Activated T-helper 17 cell treated with anti-CD3 and anti-CD28 coated beads, Interleukin-2, amount 50 U/mL, for 72 hours (primary cell): Measurements from ENCODE around the gene PPP1R9B. TPM values are rescaled to one million over a fixed set of nuclear protein-coding genes. Genes with fewer than 3 reads are reported as not detected.

Experiments
- ATAC-seq: fragments of 150-1000 bp; cut with Tn5 transposase; replicated peaks from 2 replicates; pipeline ENCODE4 v1.10.0; 2021; ENCODE audit warnings: mild to moderate bottlenecking, moderate library complexity
- H3K27ac Mint-ChIP-seq: one replicate; pipeline ENCODE4 v1.8.0; 2022; ENCODE audit warnings: mixed read lengths
- H3K27me3 Mint-ChIP-seq: one replicate; pipeline ENCODE4 v1.8.0; 2022; ENCODE audit warnings: mixed read lengths
- H3K36me3 Mint-ChIP-seq: one replicate; pipeline ENCODE4 v1.8.0; 2022; ENCODE audit warnings: low read depth, mild to moderate bottlenecking, mixed read lengths
- H3K4me1 Mint-ChIP-seq: one replicate; pipeline ENCODE4 v1.8.0; 2022; ENCODE audit warnings: mixed read lengths
- H3K4me3 Mint-ChIP-seq: one replicate; pipeline ENCODE4 v1.8.0; 2022; ENCODE audit warnings: mild to moderate bottlenecking, mixed read lengths
- H3K9me3 Mint-ChIP-seq: one replicate; pipeline ENCODE4 v1.8.0; 2022; ENCODE audit warnings: mixed read lengths
- total RNA-seq, 2 donors: library from RNA; stranded (reverse); gene quantifications; one replicate each; pipeline ENCODE4 v1.2.3, GENCODE V29; 2022

The PPP1R9B gene
- total RNA-seq, 2 donors from 2014 or later = 73.6 to 89.2 TPM

DNA sequence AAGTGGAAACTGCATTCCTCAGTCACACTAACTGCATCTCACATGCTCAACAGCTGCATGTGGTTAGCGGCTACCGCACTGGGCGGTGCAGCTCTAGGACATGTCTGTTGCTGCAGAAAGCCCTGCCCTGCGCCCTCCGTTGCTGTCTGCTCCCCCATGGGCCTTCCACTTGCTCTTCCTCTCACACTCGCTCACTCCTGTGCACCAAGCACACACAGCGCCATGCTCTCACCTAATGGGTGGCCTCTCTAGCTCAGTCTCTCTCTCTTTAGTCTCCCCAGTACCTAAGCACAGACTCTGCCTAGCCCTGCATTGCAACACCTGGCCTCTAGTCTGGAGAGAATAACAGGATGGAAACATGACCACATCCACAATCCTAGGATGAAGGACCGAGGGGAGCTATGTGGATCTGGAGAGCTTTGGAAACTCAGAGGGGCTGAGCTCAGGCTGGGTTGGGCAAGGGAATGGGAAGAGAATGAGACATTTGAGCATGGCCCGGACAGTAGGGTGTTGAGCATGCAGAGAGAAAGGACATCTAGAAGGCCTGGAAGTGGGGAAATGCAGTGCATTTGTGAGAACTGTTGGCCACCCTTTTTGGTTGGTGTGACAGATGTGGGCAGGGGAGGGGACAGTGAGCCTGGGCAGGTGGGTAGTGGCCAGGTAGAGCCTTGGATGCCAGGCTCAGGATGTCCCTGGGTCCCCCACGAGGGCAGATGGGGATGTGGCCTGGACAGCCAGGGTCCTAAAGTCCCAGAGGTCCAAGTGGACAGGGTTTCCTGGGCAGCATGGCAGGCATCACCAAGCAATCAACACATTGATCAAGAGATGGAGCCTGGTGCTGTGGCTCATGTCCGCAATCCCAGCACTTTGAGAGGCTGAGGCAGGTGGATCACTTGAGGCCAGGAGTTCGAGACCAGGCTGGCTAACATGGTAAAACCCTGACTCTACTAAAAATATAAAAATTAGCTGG lies 31.4 kb upstream of the PPP1R9B start:
- Mint-ChIP-seq H3K9me3 (no peaks in the 10 kb centered on the region), H3K4me3 (no peak overlapping the region), H3K36me3 (no peaks in the 10 kb centered on the region), H3K27ac (no peak overlapping the region), H3K4me1 (peaks cover 16% of the 10 kb centered on the region), H3K27me3 (no peaks in the 10 kb centered on the region)
- ATAC-seq = no peak

GRCh38 chr17:50181144-50181543 lies 30.7 kb upstream of the PPP1R9B start:
- Mint-ChIP-seq H3K36me3 (no peaks in the 10 kb centered on the region), H3K4me1 (peaks cover 16% of the 10 kb centered on the region), H3K9me3 (no peaks in the 10 kb centered on the region), H3K27me3 (no peaks in the 10 kb centered on the region), H3K4me3 (no peak overlapping the region), H3K27ac (no peak overlapping the region)
- ATAC-seq = no peak

DNA sequence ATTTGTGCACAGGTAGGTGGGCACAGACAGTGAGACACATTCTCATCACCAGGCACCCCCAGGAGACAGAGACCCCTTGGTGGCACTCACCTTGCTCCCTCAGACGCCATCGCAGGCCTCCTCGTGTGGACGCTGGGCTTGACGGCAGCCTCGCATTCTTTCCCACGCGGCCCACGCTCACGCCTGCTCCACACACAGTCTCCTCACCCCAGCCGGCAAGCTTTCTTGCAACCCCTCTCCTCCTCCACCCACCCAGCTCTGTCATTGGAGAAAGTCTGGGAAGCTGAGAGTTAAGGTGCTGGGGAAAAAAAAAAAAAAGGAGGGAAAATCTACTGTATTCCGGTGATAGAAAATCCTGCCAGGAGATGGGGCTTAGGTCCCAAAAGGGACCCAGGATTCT lies 30.1 kb upstream of the PPP1R9B start:
- ATAC-seq = no peak
- Mint-ChIP-seq H3K4me3 (no peak overlapping the region), H3K9me3 (no peaks in the 10 kb centered on the region), H3K27me3 (no peaks in the 10 kb centered on the region), H3K27ac (no peak overlapping the region), H3K36me3 (no peaks in the 10 kb centered on the region), H3K4me1 (peaks cover 16% of the 10 kb centered on the region)

DNA sequence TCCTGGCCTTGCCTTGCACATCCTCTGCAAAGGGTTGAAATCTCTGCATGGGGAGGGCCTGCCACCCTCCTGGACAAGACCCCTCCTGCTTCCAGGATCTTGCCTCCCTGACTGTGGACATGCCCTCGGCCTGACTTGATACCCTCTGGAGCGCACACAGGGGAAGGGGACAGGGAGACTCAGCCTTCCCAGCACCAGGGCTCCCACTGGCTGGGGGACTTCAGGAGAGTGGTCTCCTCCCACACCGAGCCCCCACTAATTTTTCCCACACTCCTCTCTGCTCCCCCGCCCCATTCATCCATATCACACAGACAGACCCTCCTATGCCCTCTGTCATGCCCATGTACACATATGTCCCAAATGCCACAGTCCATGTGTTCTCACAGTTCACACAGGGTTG lies 29.6 kb upstream of the PPP1R9B start:
- ATAC-seq = no peak
- Mint-ChIP-seq H3K27ac (no peak overlapping the region), H3K36me3 (no peaks in the 10 kb centered on the region), H3K9me3 (no peaks in the 10 kb centered on the region), H3K4me1 (peaks cover 16% of the 10 kb centered on the region), H3K4me3 (no peak overlapping the region), H3K27me3 (no peaks in the 10 kb centered on the region)

GRCh38 chr17:50177983-50178834 lies 27.7 kb upstream of the PPP1R9B start:
- no peaks in the 10 kb centered on the region for H3K36me3 Mint-ChIP-seq
- H3K4me3 Mint-ChIP-seq = peak overlapping the region; percentile 38
- peaks cover 9% of the 10 kb centered on the region for H3K4me1 Mint-ChIP-seq
- H3K27ac Mint-ChIP-seq = no peak overlapping the region
- no peaks in the 10 kb centered on the region for H3K27me3 Mint-ChIP-seq
- H3K9me3 Mint-ChIP-seq = no peaks in the 10 kb centered on the region
- ATAC-seq = peak; percentile 92

GRCh38 chr17:50177476-50177875 lies 27.0 kb upstream of the PPP1R9B start:
- no peak overlapping the region for H3K27ac Mint-ChIP-seq
- H3K36me3 Mint-ChIP-seq = no peaks in the 10 kb centered on the region
- H3K4me3 Mint-ChIP-seq = no peak overlapping the region
- peaks cover 9% of the 10 kb centered on the region for H3K4me1 Mint-ChIP-seq
- no peak for ATAC-seq
- no peaks in the 10 kb centered on the region for H3K27me3 Mint-ChIP-seq
- no peaks in the 10 kb centered on the region for H3K9me3 Mint-ChIP-seq

DNA sequence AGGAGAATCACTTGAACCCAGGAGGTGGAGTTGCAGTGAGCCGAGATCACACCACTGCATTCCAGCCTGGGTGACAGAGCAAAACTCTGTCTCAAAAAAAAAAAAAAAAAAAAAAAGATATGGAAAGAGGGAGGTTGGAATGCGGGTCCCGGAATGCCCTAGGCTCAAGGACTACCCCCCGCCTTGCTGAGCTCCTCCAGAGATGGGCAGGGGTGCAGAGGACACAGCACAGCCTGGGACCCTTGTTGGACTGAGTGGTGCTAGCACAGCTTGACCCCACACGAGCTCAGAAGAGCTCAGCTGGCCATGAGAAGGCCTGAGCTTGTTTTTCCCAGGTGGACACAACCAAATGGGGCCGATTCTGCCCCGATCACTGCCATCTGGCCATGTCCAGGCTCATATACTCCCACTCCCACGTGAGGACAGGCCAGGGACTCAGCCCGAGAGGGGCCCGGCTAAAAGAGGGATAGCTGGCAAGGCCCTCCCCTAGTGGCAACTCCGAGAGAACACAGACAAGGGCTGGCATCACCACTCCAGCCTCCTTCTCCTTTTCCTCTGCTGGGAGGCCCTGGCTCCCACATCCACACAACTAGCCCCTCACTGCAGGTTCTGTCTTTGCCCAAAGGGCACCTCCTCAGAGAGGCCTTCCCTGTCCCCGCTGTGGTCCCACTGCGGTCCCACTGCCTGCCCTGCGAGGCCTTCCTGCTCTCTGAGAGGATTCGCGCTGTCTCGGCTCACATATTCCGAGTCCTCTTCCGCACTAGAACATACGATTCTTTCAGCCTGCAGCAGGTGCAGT lies 26.3 kb upstream of the PPP1R9B start:
- Mint-ChIP-seq H3K4me1 (peaks cover 9% of the 10 kb centered on the region), H3K27me3 (no peaks in the 10 kb centered on the region), H3K27ac (no peak overlapping the region), H3K36me3 (no peaks in the 10 kb centered on the region), H3K4me3 (no peak overlapping the region), H3K9me3 (no peaks in the 10 kb centered on the region)
- no peak for ATAC-seq

GRCh38 chr17:50175035-50175807 lies 24.7 kb upstream of the PPP1R9B start:
- Mint-ChIP-seq H3K4me3 (no peak overlapping the region), H3K27me3 (no peaks in the 10 kb centered on the region), H3K4me1 (peaks cover 14% of the 10 kb centered on the region), H3K36me3 (no peaks in the 10 kb centered on the region), H3K27ac (no peak overlapping the region), H3K9me3 (no peaks in the 10 kb centered on the region)
- ATAC-seq = no peak

- H3K36me3 Mint-ChIP-seq = no peaks in the 10 kb centered on the region
- no peak overlapping the region for H3K4me3 Mint-ChIP-seq
- H3K4me1 Mint-ChIP-seq = peaks cover 15% of the 10 kb centered on the region
- no peak for ATAC-seq
- no peaks in the 10 kb centered on the region for H3K27me3 Mint-ChIP-seq
- H3K27ac Mint-ChIP-seq = no peak overlapping the region
- H3K9me3 Mint-ChIP-seq = no peaks in the 10 kb centered on the region
Measured at GRCh38 chr17:50174444-50174843, 24.0 kb upstream of the PPP1R9B start.

DNA sequence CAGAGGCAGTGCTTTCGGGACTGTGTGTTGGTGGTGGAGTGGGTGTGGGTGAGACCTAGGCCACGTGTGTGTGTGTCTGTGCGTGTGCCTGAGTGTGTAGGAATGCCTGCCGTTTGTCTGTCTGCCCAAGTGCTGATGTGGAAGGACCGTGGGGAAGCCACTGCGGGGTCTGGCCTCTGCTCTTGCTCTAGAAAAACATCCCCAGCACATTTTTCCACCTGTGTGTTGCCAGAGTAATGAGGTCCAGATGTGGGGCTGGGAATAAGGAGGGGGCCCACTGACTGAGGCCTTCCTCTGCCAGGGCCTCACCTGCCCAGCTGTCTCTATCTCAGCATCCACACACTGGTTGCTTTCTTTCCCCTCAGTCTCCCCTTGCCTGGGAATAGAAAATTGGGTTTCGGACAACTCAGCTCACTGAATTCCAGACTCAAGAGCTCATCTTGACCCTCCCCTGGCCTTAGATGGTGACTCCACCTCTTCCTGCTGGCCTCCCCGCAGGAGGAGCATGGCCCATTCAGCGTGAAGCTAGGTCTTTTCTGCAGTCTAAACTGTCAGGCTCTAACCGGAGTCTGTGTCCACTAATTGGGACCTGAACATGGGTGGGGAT lies 23.0 kb upstream of the PPP1R9B start:
- Mint-ChIP-seq H3K9me3 (no peaks in the 10 kb centered on the region), H3K4me1 (peaks cover 20% of the 10 kb centered on the region), H3K36me3 (no peaks in the 10 kb centered on the region), H3K27ac (no peak overlapping the region), H3K27me3 (no peaks in the 10 kb centered on the region), H3K4me3 (no peak overlapping the region)
- no peak for ATAC-seq

DNA sequence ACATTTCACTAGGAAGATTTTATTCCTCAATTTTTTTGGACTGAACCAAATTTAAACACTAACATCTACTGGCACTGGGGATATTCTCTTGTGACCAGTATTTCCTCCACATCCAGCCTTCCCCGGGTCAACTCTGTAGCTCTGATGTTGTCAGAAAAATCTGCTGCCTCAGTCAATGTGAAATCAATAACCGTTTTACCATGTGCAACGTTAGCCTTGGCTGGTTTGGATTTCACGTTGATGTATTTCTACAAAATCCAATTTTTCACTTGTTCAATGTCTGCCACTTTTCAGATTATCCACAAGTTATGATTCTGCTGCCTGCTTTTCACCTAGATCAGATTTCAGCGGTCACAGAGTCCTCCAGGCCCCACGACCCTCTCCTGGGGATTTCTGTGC lies 22.5 kb upstream of the PPP1R9B start:
- Mint-ChIP-seq H3K4me1 (peaks cover 16% of the 10 kb centered on the region), H3K4me3 (no peak overlapping the region), H3K36me3 (no peaks in the 10 kb centered on the region), H3K9me3 (no peaks in the 10 kb centered on the region), H3K27ac (no peak overlapping the region), H3K27me3 (no peaks in the 10 kb centered on the region)
- no peak for ATAC-seq

DNA sequence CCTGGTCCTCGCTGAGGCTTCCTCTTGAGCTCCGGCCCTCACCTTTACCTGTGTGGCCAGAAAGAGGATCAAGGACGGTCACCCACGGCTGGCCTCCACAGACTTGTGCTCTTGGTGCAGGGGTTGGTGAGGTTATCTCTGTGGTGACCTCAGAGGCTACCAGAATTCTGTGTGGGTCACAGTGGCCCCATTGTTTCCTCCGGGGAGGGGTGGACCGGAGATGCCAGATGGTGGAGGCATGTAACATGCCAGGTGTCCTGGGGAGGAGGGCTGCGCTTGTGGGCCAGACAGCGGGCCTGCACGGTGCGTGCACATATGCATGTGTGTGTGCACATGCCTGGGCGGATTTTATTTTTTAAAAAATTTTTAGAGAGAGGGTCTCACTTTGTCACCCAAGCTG lies 21.7 kb upstream of the PPP1R9B start:
- no peaks in the 10 kb centered on the region for H3K9me3 Mint-ChIP-seq
- H3K4me3 Mint-ChIP-seq = no peak overlapping the region
- peaks cover 16% of the 10 kb centered on the region for H3K4me1 Mint-ChIP-seq
- no peaks in the 10 kb centered on the region for H3K36me3 Mint-ChIP-seq
- no peaks in the 10 kb centered on the region for H3K27me3 Mint-ChIP-seq
- ATAC-seq = no peak
- no peak overlapping the region for H3K27ac Mint-ChIP-seq

DNA sequence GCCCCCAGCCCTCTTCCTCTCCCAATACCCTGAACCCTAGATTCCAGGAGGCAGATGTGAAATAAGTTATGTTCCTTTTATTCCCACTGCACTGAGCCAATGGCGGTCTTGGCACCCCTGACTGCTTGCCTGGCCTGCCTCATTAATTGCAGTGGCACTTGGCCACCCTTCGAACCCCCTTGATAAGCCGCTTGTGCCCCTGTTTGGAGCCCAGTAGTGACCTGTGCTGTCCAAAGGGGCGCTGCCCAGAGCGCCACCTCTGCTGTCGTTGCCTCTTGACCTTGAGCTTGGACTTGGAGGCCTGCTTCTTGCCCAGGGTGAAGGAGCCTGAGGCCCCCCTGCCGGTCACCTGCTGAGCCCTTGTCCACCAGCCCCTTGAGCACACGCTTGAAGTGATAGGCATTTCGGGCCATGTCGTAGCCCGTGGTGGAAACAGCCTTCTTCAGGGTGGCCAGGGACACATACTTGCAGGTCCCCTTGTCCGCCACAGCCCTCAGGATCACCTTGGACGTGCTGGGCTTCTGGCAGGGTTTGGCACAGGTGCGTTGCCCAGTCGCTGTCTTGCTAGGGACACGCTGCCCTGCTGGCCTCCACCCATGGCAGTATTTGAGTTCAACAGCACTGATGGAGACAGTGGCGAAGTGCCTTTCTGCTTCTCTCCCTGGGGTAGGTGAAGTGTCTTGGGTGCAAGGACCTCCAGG lies 21.0 kb upstream of the PPP1R9B start:
- Mint-ChIP-seq H3K4me1 (peaks cover 16% of the 10 kb centered on the region), H3K27me3 (no peaks in the 10 kb centered on the region), H3K9me3 (no peaks in the 10 kb centered on the region), H3K27ac (no peak overlapping the region), H3K4me3 (no peak overlapping the region), H3K36me3 (no peaks in the 10 kb centered on the region)
- ATAC-seq = no peak
